H9 (cell line): ENCODE measurements around the gene RNF17. TPM values are rescaled to one million over a fixed set of nuclear protein-coding genes. Genes with fewer than 3 reads are reported as not detected.

ENCODE experiments used
- DNase-seq: peaks from one replicate; pipeline ENCODE4 v3.0.0-alpha.2; 2017
- H2AFZ ChIP-seq: one replicate; pipeline ENCODE4 v1.6.1; 2013; ENCODE audit warnings: mild to moderate bottlenecking, low read length, control low read depth, moderate library complexity
- H2AK5ac ChIP-seq: 2 replicates; pipeline ENCODE4 v1.6.1; 2013; ENCODE audit warnings: low read length, control low read depth, mixed read lengths; ENCODE audit not compliant: insufficient read length
- H2BK120ac ChIP-seq: one replicate; pipeline ENCODE4 v1.6.1; 2013; ENCODE audit warnings: low read depth, mild to moderate bottlenecking, low read length, control low read depth, inconsistent platforms; ENCODE audit not compliant: poor library complexity, severe bottlenecking
- H2BK12ac ChIP-seq: 2 replicates; pipeline ENCODE4 v1.6.1; 2013; ENCODE audit warnings: low read length, control low read depth, mixed read lengths, low read depth; ENCODE audit not compliant: insufficient read length
- H2BK15ac ChIP-seq: 2 replicates; pipeline ENCODE4 v1.6.1; 2013; ENCODE audit warnings: low read depth, low read length, control low read depth
- H2BK20ac ChIP-seq: one replicate; pipeline ENCODE4 v1.6.1; 2013; ENCODE audit warnings: low read depth, mild to moderate bottlenecking, low read length, control low read depth, inconsistent platforms; ENCODE audit not compliant: poor library complexity, severe bottlenecking
- H2BK5ac ChIP-seq: 2 replicates; pipeline ENCODE4 v1.6.1; 2013; ENCODE audit warnings: low read length, control low read depth, mixed read lengths; ENCODE audit not compliant: insufficient read length
- H3K14ac ChIP-seq: 2 replicates; pipeline ENCODE4 v1.6.1; 2013; ENCODE audit warnings: low read length, control low read depth; ENCODE audit not compliant: insufficient read depth
- H3K18ac ChIP-seq: 2 replicates; pipeline ENCODE4 v1.6.1; 2013; ENCODE audit warnings: low read depth, mild to moderate bottlenecking, mixed read lengths, low read length, control low read depth; ENCODE audit not compliant: insufficient read length
- H3K23ac ChIP-seq: 2 replicates; pipeline ENCODE4 v1.6.1; 2013; ENCODE audit warnings: low read length, control low read depth, mixed read lengths, low read depth; ENCODE audit not compliant: insufficient read length
- H3K23me2 ChIP-seq: 2 replicates; pipeline ENCODE4 v1.6.1; 2013; ENCODE audit warnings: low read depth, mild to moderate bottlenecking, mixed read lengths, low read length, control low read depth; ENCODE audit not compliant: insufficient read length, poor library complexity, severe bottlenecking
- H3K27ac ChIP-seq: 2 replicates; pipeline ENCODE4 v1.5.1; 2013; ENCODE audit warnings: low read length, control low read depth, mixed read lengths, low read depth; ENCODE audit not compliant: insufficient read length
- H3K27me3 ChIP-seq: 2 replicates; pipeline ENCODE4 v1.6.1; 2013; ENCODE audit warnings: low read length, control low read depth, inconsistent platforms; ENCODE audit not compliant: insufficient read depth
- H3K4ac ChIP-seq: 2 replicates; pipeline ENCODE4 v1.6.1; 2013; ENCODE audit warnings: low read depth, mild to moderate bottlenecking, control low read depth, inconsistent platforms, low read length, moderate library complexity
- H3K4me1 ChIP-seq: 2 replicates; pipeline ENCODE4 v1.6.1; 2013; ENCODE audit warnings: low read length, control low read depth, inconsistent platforms; ENCODE audit not compliant: insufficient read depth
- H3K4me2 ChIP-seq: 2 replicates; pipeline ENCODE4 v1.6.1; 2013; ENCODE audit warnings: low read length, control low read depth, mixed read lengths; ENCODE audit not compliant: insufficient read length, insufficient read depth
- H3K56ac ChIP-seq: 2 replicates; pipeline ENCODE4 v1.6.1; 2013; ENCODE audit warnings: low read depth, mild to moderate bottlenecking, mixed read lengths, low read length, control low read depth; ENCODE audit not compliant: insufficient read length
- H3K79me1 ChIP-seq: 2 replicates; pipeline ENCODE4 v1.6.1; 2013; ENCODE audit warnings: low read depth, mild to moderate bottlenecking, moderate library complexity, low read length, control low read depth, inconsistent platforms; ENCODE audit not compliant: insufficient read depth, poor library complexity, severe bottlenecking
- H3K79me2 ChIP-seq: 2 replicates; pipeline ENCODE4 v1.6.1; 2013; ENCODE audit warnings: low read length, control low read depth, inconsistent platforms; ENCODE audit not compliant: insufficient read depth
- H3K9ac ChIP-seq: 2 replicates; pipeline ENCODE4 v1.6.1; 2013; ENCODE audit warnings: low read length, control low read depth, mixed read lengths; ENCODE audit not compliant: insufficient read length; ENCODE audit errors: extremely low read depth
- H3K9me3 ChIP-seq: one replicate; pipeline ENCODE4 v1.6.1; 2013; ENCODE audit warnings: low read depth, low read length, inconsistent platforms; ENCODE audit not compliant: control insufficient read depth
- H3T11ph ChIP-seq: one replicate; pipeline ENCODE4 v1.6.1; 2013; ENCODE audit warnings: mild to moderate bottlenecking, low read length, control low read depth, inconsistent platforms
- H4K20me1 ChIP-seq: one replicate; pipeline ENCODE4 v1.6.1; 2013; ENCODE audit not compliant: control insufficient read depth, insufficient read length, insufficient read depth
- H4K5ac ChIP-seq: 2 replicates; pipeline ENCODE4 v1.6.1; 2013; ENCODE audit warnings: low read depth, mild to moderate bottlenecking, mixed read lengths, low read length, control low read depth; ENCODE audit not compliant: insufficient read length
- H4K8ac ChIP-seq: replicated peaks from 2 replicates; pipeline ENCODE4 v1.6.1; 2013; ENCODE audit warnings: low read length, control low read depth, mixed read lengths, low read depth; ENCODE audit not compliant: insufficient read length
- H4K91ac ChIP-seq: 2 replicates; pipeline ENCODE4 v1.6.1; 2013; ENCODE audit warnings: low read depth, mild to moderate bottlenecking, moderate library complexity, mixed read lengths, low read length, control low read depth; ENCODE audit not compliant: insufficient read length
- H3K27ac Mint-ChIP-seq, 3 experiments: 2 replicates in 2 of 3; 3 replicates in 1 of 3; pipeline ENCODE4 v1.8.0; 2020 to 2021; ENCODE audit warnings: mixed read lengths in 3 of 3, mild to moderate bottlenecking in 1 of 3, moderate library complexity in 1 of 3
- H3K27me3 Mint-ChIP-seq: 2 replicates; pipeline ENCODE4 v1.8.0; 2021; ENCODE audit warnings: low read depth, mild to moderate bottlenecking, moderate library complexity, mixed read lengths
- H3K36me3 Mint-ChIP-seq, 3 experiments: 2 replicates in 2 of 3; 3 replicates in 1 of 3; pipeline ENCODE4 v1.8.0; 2020 to 2021; ENCODE audit warnings: low read depth in 3 of 3, mixed read lengths in 3 of 3; ENCODE audit not compliant: insufficient read depth in 1 of 3
- H3K4me1 Mint-ChIP-seq, 2 experiments: 2 replicates each; pipeline ENCODE4 v1.8.0; 2020; ENCODE audit warnings: mixed read lengths in 2 of 2
- H3K4me3 Mint-ChIP-seq, 2 experiments: 2 replicates in 1 of 2; 3 replicates in 1 of 2; pipeline ENCODE4 v1.8.0; 2020 to 2021; ENCODE audit warnings: mild to moderate bottlenecking in 2 of 2, mixed read lengths in 2 of 2, moderate library complexity in 1 of 2
- H3K9me3 Mint-ChIP-seq, 2 experiments: 2 replicates in 1 of 2; 3 replicates in 1 of 2; pipeline ENCODE4 v1.8.0; 2020; ENCODE audit warnings: mild to moderate bottlenecking in 2 of 2, mixed read lengths in 2 of 2, moderate library complexity in 1 of 2
- WGBS: extraction: QIAGEN DNeasy Blood & Tissue Kit; methylation state at CpG from one replicate; pipeline ENCODE4 v1.1.7; 2013; ENCODE audit warnings: missing lambda C conversion rate, low lambda C conversion rate, mixed read lengths; ENCODE audit not compliant: insufficient read length; ENCODE audit errors: extremely low coverage; 5-methylcytosine and 5-hydroxymethylcytosine counted together
- total RNA-seq: library from RNA; stranded (reverse); gene quantifications from 2 replicates; pipeline ENCODE4 v1.2.1, GENCODE V29; 2021
- TF ChIP-seq, protein P1 (sequence below): fragments of 200-600 bp; sonication (generic); conservative IDR thresholded peaks from 3 replicates; pipeline ENCODE4 v1.8.0; 2021; ENCODE audit warnings: antibody characterized with exemption, mild to moderate bottlenecking

RNF17 gene
- total RNA-seq, 1 experiment from 2014 or later = not detected

DNA sequence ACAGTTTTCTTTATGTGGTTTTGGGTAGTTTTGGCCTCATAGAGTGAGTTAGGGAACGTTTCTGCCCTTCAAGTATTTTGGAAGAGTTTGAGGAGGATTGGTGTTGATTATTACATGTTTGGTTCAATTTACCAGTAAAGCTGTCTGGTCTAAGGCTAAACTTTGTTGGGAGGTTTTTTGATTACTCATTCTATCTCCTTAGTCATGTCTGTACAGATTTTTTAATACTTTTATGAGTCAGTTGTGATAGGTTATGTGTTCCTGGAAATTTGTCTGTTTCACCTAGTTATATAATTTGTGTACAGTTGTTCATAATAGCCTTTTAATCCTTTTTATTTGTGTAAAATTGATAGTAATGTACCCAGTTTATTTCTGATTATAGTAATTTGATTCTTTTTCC lies 20.4 kb downstream of the RNF17 start:
- no peaks in the 10 kb centered on the region; the same call in 1 of the 2 replicates for H3K27me3 Mint-ChIP-seq

More for the DNA sequence above, 20.4 kb downstream of the RNF17 start:
- Histone ChIP-seq H3K79me2 (no peaks in the 10 kb centered on the region), H4K8ac (no peak overlapping the region), H2AFZ (no peak overlapping the region), H4K5ac (no peak overlapping the region), H2BK15ac (no peak overlapping the region), H2AK5ac (no peak overlapping the region), H3K23me2 (no peaks in the 10 kb centered on the region), H3K4me1 (no peaks in the 10 kb centered on the region), H3K27me3 (no peaks in the 10 kb centered on the region), H3K23ac (no peak overlapping the region), H3K9me3 (no peaks in the 10 kb centered on the region), H3K56ac (no peak overlapping the region), H3K79me1 (no peaks in the 10 kb centered on the region), H2BK12ac (no peak overlapping the region), H3K27ac (no peak overlapping the region), H2BK20ac (no peak overlapping the region), H4K20me1 (no peaks in the 10 kb centered on the region), H3K4ac (no peak overlapping the region), H2BK120ac (no peak overlapping the region), H3K9ac (no peak overlapping the region), H3K18ac (no peak overlapping the region), H4K91ac (no peak overlapping the region), H2BK5ac (no peak overlapping the region), H3K4me2 (no peak overlapping the region), H3K14ac (no peak overlapping the region), H3T11ph (no peak overlapping the region)
- H3K36me3 Mint-ChIP-seq = no peaks in the 10 kb centered on the region; a peak in 1 of 7 replicates
- no peak overlapping the region for H3K27ac Mint-ChIP-seq
- WGBS = no CpG with 5 or more reads among the region's 1 CpG
- no peak for DNase-seq
- H3K4me3 Mint-ChIP-seq = no peak overlapping the region
- H3K9me3 Mint-ChIP-seq = peaks cover 7 to 14% of the 10 kb centered on the region in 2 experiments; a peak in 4 of 5 replicates
- TF ChIP-seq, protein P1, sequence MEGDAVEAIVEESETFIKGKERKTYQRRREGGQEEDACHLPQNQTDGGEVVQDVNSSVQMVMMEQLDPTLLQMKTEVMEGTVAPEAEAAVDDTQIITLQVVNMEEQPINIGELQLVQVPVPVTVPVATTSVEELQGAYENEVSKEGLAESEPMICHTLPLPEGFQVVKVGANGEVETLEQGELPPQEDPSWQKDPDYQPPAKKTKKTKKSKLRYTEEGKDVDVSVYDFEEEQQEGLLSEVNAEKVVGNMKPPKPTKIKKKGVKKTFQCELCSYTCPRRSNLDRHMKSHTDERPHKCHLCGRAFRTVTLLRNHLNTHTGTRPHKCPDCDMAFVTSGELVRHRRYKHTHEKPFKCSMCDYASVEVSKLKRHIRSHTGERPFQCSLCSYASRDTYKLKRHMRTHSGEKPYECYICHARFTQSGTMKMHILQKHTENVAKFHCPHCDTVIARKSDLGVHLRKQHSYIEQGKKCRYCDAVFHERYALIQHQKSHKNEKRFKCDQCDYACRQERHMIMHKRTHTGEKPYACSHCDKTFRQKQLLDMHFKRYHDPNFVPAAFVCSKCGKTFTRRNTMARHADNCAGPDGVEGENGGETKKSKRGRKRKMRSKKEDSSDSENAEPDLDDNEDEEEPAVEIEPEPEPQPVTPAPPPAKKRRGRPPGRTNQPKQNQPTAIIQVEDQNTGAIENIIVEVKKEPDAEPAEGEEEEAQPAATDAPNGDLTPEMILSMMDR = no peak
- H3K4me1 Mint-ChIP-seq = no peaks in the 10 kb centered on the region
